ENCODE results near the gene GLI2. TPM values are rescaled to one million over a fixed set of nuclear protein-coding genes. Genes with fewer than 3 reads are reported as not detected.

The GLI2 gene
- total and polyA plus RNA-seq, 7 donors, result 0.23 to 6.4 (median 2.1) TPM

- Histone ChIP-seq H3K36me3 (no peaks in the 10 kb centered on the region), H3K9me3 (no peaks in the 10 kb centered on the region), H3K27me3 (peaks cover 0 to 6% (median 0%) of the 10 kb centered on the region in 3 donors), H3K27ac (no peak overlapping the region), H3K4me3 (no peak overlapping the region), H3K4me1 (peaks cover 0 to 5% (median 2%) of the 10 kb centered on the region in 4 donors)
- WGBS, 2 donors, result 71 to 74% methylated on average over 11 of the region's 11 CpGs
- DNase-seq, result peak; percentile 45
- intact Hi-C loops (cut with DNase I), result no loop called here
- TF ChIP-seq POLR2AphosphoS5 (IDR thresholded peaks at IDR 0.05) (no peak), EP300 (IDR thresholded peaks at IDR 0.05) (no peak), CTCF (IDR thresholded peaks at IDR 0.05) (no peak), POLR2A (IDR thresholded peaks at IDR 0.05) (no peak)
Measured at GRCh38 chr2:120690521-120690920, 45.1 kb upstream of the GLI2 start.

GRCh38 chr2:120691410-120691809, 44.3 kb upstream of the GLI2 start:
- intact Hi-C loops (cut with DNase I), result no loop called here
- TF ChIP-seq POLR2AphosphoS5 (IDR thresholded peaks at IDR 0.05) (no peak), POLR2A (IDR thresholded peaks at IDR 0.05) (no peak), EP300 (IDR thresholded peaks at IDR 0.05) (no peak), CTCF (IDR thresholded peaks at IDR 0.05) (no peak)
- peak; percentile 21 for DNase-seq
- peaks cover 0 to 10% (median 5%) of the 10 kb centered on the region in 4 donors for H3K4me1 ChIP-seq
- no peak overlapping the region for H3K4me3 ChIP-seq
- no peaks in the 10 kb centered on the region for H3K9me3 ChIP-seq
- H3K36me3 ChIP-seq, result no peaks in the 10 kb centered on the region
- H3K27ac ChIP-seq, result no peak overlapping the region
- H3K27me3 ChIP-seq, result peaks cover 0 to 6% (median 0%) of the 10 kb centered on the region in 3 donors
- WGBS, 2 donors, result 82 to 92% methylated on average over 4 of the region's 4 CpGs

GRCh38 chr2:120692691-120693090, 43.0 kb upstream of the GLI2 start:
- Histone ChIP-seq H3K27me3 (peaks cover 0 to 6% (median 0%) of the 10 kb centered on the region in 3 donors), H3K36me3 (no peaks in the 10 kb centered on the region), H3K4me1 (peaks cover 0 to 10% (median 5%) of the 10 kb centered on the region in 4 donors), H3K27ac (no peak overlapping the region), H3K4me3 (no peak overlapping the region), H3K9me3 (no peaks in the 10 kb centered on the region)
- no peak for TF ChIP-seq CTCF (IDR thresholded peaks at IDR 0.05)
- TF ChIP-seq POLR2AphosphoS5 (IDR thresholded peaks at IDR 0.05), result no peak
- TF ChIP-seq EP300 (IDR thresholded peaks at IDR 0.05), result no peak
- no peak for TF ChIP-seq POLR2A (IDR thresholded peaks at IDR 0.05)
- intact Hi-C loops (cut with DNase I), result no loop called here
- WGBS, 2 donors, result 84 to 88% methylated on average over 6 of the region's 6 CpGs
- no peak for DNase-seq

- no peak for DNase-seq
- no peaks in the 10 kb centered on the region for H3K36me3 ChIP-seq
- peaks cover 0 to 10% (median 5%) of the 10 kb centered on the region in 4 donors for H3K4me1 ChIP-seq
- WGBS, 2 donors, result 67 to 83% methylated on average over 2 of the region's 2 CpGs
- TF ChIP-seq POLR2A (IDR thresholded peaks at IDR 0.05), result no peak
- no peak for TF ChIP-seq POLR2AphosphoS5 (IDR thresholded peaks at IDR 0.05)
- TF ChIP-seq EP300 (IDR thresholded peaks at IDR 0.05), result no peak
- no peak for TF ChIP-seq CTCF (IDR thresholded peaks at IDR 0.05)
- H3K27ac ChIP-seq, result no peak overlapping the region
- H3K9me3 ChIP-seq, result no peaks in the 10 kb centered on the region
- H3K4me3 ChIP-seq, result no peak overlapping the region
- peaks cover 0 to 6% (median 0%) of the 10 kb centered on the region in 3 donors for H3K27me3 ChIP-seq
- intact Hi-C loops (cut with DNase I), result no loop called here
Measured at GRCh38 chr2:120693121-120693520, 42.5 kb upstream of the GLI2 start.

DNA sequence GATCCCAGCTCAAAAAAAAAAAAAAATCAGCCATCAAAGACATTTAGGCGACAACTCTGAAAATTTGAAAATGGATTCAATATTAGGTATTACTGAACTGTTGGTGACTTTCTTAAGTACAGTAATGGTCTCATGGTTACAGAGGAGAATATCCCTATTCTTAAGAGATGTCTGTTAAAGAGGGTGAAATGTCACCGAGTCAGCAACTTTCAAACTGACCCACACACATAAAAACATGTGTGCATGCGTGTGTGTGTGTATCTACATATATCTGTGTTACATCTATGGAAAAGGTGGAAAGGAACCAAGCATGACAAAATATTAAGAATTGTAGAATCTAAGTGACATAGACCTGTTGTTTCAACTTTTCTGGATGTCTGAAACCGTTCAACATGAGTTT, 41.6 kb upstream of the GLI2 start:
- no peaks in the 10 kb centered on the region for H3K36me3 ChIP-seq
- intact Hi-C loops (cut with DNase I), result no loop called here
- peaks cover 0 to 6% (median 0%) of the 10 kb centered on the region in 3 donors for H3K27me3 ChIP-seq
- no peaks in the 10 kb centered on the region for H3K9me3 ChIP-seq
- H3K27ac ChIP-seq, result no peak overlapping the region
- no peak for TF ChIP-seq POLR2A (IDR thresholded peaks at IDR 0.05)
- TF ChIP-seq POLR2AphosphoS5 (IDR thresholded peaks at IDR 0.05), result no peak
- no peak for TF ChIP-seq CTCF (IDR thresholded peaks at IDR 0.05)
- no peak for TF ChIP-seq EP300 (IDR thresholded peaks at IDR 0.05)
- peaks cover 0 to 10% (median 5%) of the 10 kb centered on the region in 4 donors for H3K4me1 ChIP-seq
- H3K4me3 ChIP-seq, result no peak overlapping the region
- WGBS, 2 donors, result 76 to 85% methylated on average over 4 of the region's 4 CpGs
- DNase-seq, result no peak
